ENCODE measurements around the gene UNC5B. TPM values are rescaled to one million over a fixed set of nuclear protein-coding genes. Genes with fewer than 3 reads are reported as not detected.

Gene UNC5B
- total and polyA plus RNA-seq, 10 donors: 0.74 to 21.1 (median 11.3) TPM

DNA sequence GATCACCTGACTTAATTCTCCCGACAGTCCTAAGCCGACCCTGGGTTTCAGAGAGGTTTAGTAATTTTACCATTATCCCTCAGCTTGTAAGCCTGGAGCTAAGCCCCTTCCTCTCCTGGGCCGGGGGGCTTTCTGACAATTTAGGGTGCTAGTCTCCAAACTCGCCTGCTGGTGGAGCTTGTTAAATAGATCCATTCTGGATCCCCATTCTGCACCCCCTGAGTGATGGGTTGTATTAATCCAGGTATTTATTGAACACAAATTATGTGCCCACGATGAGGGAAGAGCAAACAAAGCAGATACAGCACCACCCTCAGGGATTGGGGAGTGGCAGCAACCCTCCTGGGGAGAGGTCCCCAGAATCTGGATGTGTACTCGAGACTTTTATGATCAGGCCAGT is 105.4 kb downstream of the UNC5B start:
- intact Hi-C loops (cut with DNase I; ENCODE audit: low total_unique reads): loop anchor here (5.0 to 10.0 kb wide), 5 partner anchors 50 to 727 kb away; no protein-coding TSS in a partner anchor
- 65 to 89% (median 86%) methylated on average over 6 of the region's 6 CpGs for WGBS, 5 donors
- TF ChIP-seq POLR2A (IDR thresholded peaks at IDR 0.05): no peak
- no peak for TF ChIP-seq POLR2AphosphoS5 (IDR thresholded peaks at IDR 0.05)
- peaks cover 0 to 5% (median 0%) of the 10 kb centered on the region in 7 donors for H3K27me3 ChIP-seq (replicated peaks in 1 of 7)
- H3K4me1 ChIP-seq: peaks cover 11 to 60% (median 39%) of the 10 kb centered on the region in 6 donors
- no peaks in the 10 kb centered on the region for H3K9me3 ChIP-seq
- peaks cover 0 to 4% (median under 1%) of the 10 kb centered on the region in 6 donors for H3K36me3 ChIP-seq
- H3K4me3 ChIP-seq: no peak overlapping the region
- H3K27ac ChIP-seq: no peak overlapping the region
- DNase-seq: no peak

DNA sequence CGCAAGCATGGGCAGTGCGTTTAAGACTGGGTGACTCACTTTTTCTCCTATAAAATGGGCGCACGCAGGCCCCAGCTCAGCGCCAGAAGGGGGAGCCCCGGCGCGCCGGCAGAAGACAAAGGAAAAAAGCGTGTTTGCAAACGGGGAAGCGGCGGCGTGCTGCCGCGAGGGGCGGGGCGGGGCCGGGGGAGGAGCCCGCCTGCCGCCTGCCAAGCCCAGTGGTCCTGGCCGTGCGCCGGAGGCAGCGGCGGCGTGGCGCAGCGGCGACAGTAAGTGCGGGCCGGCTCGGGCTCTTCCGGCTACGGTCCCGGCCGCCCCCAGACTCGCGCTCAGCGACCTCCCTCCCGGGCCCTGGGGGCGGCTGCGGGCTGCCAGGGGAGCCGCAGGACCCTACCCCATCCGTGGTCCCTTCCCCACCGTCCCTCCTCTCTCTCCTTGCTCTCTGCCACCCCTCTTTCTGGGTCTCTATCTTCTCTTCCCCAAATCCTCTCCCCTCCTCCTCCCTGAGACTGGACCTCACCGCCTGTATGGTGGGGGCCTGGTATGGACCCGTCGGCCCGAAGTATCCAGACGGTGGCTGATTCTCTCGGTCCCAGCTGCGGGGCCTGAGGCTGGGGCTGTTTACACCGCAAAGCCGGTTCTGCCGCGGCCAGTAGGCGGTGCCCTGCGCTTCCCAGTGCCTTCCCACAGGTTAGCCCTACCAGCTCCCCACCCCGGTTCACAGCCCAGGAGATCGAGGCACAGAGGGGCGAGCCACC is 106.9 kb downstream of the UNC5B start, which contains the start of gene SLC29A3:
Gene SLC29A3, plus strand, starts transcription at position 218 of the 758 bp plus-strand sequence. Its CDS starts 51 bp downstream, at position 269.
- WGBS, 5 donors: 0 to 2% (median 1%) methylated on average over 37 to 62 of the region's 62 CpGs
- intact Hi-C loops (cut with DNase I; ENCODE audit: low total_unique reads): loop anchor here (5.0 to 10.0 kb wide), 5 partner anchors 48 to 726 kb away; no protein-coding TSS in a partner anchor
- peak within 1 kb of the TSS; percentile 52 to 88 (median 80) for H3K27ac ChIP-seq

DNA sequence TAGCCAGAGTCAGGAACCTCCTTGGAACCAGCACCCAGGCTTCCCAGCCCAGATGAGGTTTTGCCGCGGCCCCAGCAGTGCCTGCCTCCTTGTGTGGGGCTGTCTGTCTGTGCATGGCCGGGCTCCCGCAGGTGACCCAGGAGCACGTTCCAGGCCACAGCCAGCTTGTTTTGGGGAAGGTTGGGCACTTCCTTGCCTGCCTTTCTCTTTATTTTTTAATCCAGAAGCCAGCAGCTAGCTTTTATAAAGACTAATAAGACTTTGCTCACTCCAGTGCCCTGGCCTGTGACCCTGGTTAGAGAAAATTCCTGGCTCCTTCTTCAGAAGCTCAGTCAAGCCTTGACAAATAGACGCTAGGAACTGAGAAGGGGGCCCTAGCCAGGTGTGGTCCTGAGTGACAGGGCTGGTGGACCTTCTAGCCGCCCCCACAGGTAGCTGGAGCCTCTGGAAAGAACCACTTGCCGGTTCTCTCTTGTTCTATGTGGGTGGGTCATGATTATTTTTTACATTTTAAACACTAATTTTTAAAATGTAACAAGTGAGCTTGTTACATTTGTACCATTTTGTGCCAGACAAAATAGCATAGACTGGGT is 107.5 kb downstream of the UNC5B start:
- intact Hi-C loops (cut with DNase I; ENCODE audit: low total_unique reads): loop anchor here (5.0 to 10.0 kb wide), 5 partner anchors 47 to 725 kb away; no protein-coding TSS in a partner anchor
- Histone ChIP-seq H3K4me1 (peaks cover 3 to 53% (median 27%) of the 10 kb centered on the region in 6 donors), H3K27ac (peak overlapping the region; percentile 7 to 88 (median 80)), H3K36me3 (peaks cover 0 to 26% (median 10%) of the 10 kb centered on the region in 6 donors), H3K9me3 (no peaks in the 10 kb centered on the region), H3K27me3 (replicated peaks in 1 of 7) (no peaks in the 10 kb centered on the region), H3K4me3 (peak overlapping the region; percentile 51 to 84 (median 70))
- DNase-seq: no peak
- 42 to 54% (median 47%) methylated on average over 6 to 8 of the region's 8 CpGs for WGBS, 5 donors
- TF ChIP-seq POLR2AphosphoS5 (IDR thresholded peaks at IDR 0.05) (no peak), POLR2A (IDR thresholded peaks at IDR 0.05) (no peak)
- TF ChIP-seq, protein P1, sequence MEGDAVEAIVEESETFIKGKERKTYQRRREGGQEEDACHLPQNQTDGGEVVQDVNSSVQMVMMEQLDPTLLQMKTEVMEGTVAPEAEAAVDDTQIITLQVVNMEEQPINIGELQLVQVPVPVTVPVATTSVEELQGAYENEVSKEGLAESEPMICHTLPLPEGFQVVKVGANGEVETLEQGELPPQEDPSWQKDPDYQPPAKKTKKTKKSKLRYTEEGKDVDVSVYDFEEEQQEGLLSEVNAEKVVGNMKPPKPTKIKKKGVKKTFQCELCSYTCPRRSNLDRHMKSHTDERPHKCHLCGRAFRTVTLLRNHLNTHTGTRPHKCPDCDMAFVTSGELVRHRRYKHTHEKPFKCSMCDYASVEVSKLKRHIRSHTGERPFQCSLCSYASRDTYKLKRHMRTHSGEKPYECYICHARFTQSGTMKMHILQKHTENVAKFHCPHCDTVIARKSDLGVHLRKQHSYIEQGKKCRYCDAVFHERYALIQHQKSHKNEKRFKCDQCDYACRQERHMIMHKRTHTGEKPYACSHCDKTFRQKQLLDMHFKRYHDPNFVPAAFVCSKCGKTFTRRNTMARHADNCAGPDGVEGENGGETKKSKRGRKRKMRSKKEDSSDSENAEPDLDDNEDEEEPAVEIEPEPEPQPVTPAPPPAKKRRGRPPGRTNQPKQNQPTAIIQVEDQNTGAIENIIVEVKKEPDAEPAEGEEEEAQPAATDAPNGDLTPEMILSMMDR (IDR thresholded peaks at IDR 0.05 in 8 of 11, conservative IDR thresholded peaks at IDR 0.05 in 3 of 11): peak in 1 of 11 experiments; percentile 16

More for the DNA sequence above, 106.9 kb downstream of the UNC5B start, which contains the start of gene SLC29A3:
- no peaks in the 10 kb centered on the region for H3K9me3 ChIP-seq
- H3K4me1 ChIP-seq: peaks cover 7 to 59% (median 33%) of the 10 kb centered on the region in 6 donors
- no peaks in the 10 kb centered on the region for H3K27me3 ChIP-seq (replicated peaks in 1 of 7)
- H3K4me3 ChIP-seq: peak within 1 kb of the TSS; percentile 51 to 84 (median 70)
- DNase-seq: peak; percentile 95
- TF ChIP-seq POLR2A (IDR thresholded peaks at IDR 0.05) (peak in 1 of 3 donors; percentile 60), POLR2AphosphoS5 (IDR thresholded peaks at IDR 0.05) (peak; percentile 83 to 91 (median 84))
- TF ChIP-seq, protein P1 (IDR thresholded peaks at IDR 0.05 in 8 of 11, conservative IDR thresholded peaks at IDR 0.05 in 3 of 11): peak; percentile 23 to 72 (median 61)
- peaks cover 0 to 19% (median 7%) of the 10 kb centered on the region in 6 donors for H3K36me3 ChIP-seq

DNA sequence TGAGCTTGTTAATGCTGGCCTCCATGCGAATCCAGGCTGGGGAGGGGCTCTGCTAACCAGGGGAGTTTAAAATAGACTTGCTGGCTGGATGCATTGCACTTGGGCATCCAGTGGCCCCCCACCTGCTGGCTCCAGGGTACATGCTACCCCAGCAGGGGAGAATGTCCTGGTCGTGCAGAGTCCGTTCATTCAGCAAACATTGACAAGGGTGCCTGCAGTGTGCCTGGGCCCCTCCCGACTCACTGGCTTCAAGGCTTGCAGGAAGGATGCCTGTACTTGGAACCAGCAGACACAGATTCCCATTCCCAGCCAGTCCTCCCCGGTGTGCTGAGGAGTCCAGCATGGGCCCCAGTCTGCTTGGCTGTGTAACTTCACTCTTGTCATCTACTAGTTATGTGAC is 108.2 kb downstream of the UNC5B start:
- DNase-seq: no peak
- Histone ChIP-seq H3K9me3 (no peaks in the 10 kb centered on the region), H3K4me3 (peak overlapping the region in 1 of 8 donors; percentile 71), H3K36me3 (peaks cover 0 to 33% (median 16%) of the 10 kb centered on the region in 6 donors), H3K4me1 (peaks cover 3 to 51% (median 25%) of the 10 kb centered on the region in 6 donors), H3K27ac (no peak overlapping the region), H3K27me3 (replicated peaks in 1 of 7) (no peaks in the 10 kb centered on the region)
- intact Hi-C loops (cut with DNase I; ENCODE audit: low total_unique reads): no loop called here
- TF ChIP-seq POLR2AphosphoS5 (IDR thresholded peaks at IDR 0.05): no peak
- TF ChIP-seq, protein P1 (IDR thresholded peaks at IDR 0.05 in 8 of 11, conservative IDR thresholded peaks at IDR 0.05 in 3 of 11): no peak
- no peak for TF ChIP-seq POLR2A (IDR thresholded peaks at IDR 0.05)
- WGBS, 5 donors: 74 to 96% (median 93%) methylated on average over 4 to 5 of the region's 5 CpGs
